ENCODE data around the gene IL32.

DNA sequence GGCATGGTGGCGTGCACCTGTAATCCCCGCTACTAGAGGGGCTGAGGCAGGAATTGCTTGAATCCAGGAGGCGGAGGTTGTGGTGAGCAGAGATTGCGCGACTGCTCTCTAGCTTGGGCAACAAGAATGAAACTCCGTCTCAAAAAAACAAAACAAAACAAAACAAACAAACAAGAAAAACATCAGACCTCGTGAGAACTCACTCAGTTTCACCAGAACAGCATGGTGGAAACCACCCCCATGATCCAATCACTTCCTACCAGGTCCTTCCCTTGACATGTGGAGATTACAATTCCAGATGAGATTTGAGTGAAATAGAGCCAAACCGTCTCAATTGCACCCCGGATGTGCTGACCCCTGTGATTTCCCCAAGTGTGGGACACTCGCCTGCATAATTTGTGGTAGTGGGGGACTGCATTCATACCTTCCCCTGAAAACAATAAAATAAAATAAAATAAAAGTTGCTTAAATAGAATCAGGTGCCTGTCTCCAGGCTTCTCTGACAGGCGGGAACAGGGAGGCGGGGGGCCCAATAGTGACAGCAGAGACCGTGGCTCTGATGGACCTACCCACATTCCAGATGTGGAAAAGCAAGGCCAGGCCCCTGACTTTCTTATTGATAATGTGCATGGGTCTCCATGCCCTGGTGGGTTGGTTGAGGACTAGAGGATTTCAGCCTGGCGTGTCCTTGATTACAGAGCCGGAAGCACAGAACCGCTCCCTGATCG, 20.6 kb downstream of the IL32 start:
- TF ChIP-seq TCF7 (CRISPR knock-in tag; IDR thresholded peaks at IDR 0.05; ENCODE audit: low read depth), result no peak
- TF ChIP-seq, protein P1, sequence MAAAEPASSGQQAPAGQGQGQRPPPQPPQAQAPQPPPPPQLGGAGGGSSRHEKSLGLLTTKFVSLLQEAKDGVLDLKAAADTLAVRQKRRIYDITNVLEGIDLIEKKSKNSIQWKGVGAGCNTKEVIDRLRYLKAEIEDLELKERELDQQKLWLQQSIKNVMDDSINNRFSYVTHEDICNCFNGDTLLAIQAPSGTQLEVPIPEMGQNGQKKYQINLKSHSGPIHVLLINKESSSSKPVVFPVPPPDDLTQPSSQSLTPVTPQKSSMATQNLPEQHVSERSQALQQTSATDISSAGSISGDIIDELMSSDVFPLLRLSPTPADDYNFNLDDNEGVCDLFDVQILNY (CRISPR knock-in tag; IDR thresholded peaks at IDR 0.05), result no peak
- TF ChIP-seq ETV6 (CRISPR knock-in tag; IDR thresholded peaks at IDR 0.05), result no peak
- TF ChIP-seq ZNF263 (CRISPR knock-in tag; IDR thresholded peaks at IDR 0.05; ENCODE audit: low read depth), result no peak
- no peak for TF ChIP-seq CTCF (IDR thresholded peaks at IDR 0.05)
- TF ChIP-seq ATF2 (CRISPR knock-in tag; IDR thresholded peaks at IDR 0.05; ENCODE audit: borderline replicate concordance, low read depth), result no peak
- TF ChIP-seq NFE2L1 (CRISPR knock-in tag; IDR thresholded peaks at IDR 0.05), result no peak
- TF ChIP-seq, protein P2, sequence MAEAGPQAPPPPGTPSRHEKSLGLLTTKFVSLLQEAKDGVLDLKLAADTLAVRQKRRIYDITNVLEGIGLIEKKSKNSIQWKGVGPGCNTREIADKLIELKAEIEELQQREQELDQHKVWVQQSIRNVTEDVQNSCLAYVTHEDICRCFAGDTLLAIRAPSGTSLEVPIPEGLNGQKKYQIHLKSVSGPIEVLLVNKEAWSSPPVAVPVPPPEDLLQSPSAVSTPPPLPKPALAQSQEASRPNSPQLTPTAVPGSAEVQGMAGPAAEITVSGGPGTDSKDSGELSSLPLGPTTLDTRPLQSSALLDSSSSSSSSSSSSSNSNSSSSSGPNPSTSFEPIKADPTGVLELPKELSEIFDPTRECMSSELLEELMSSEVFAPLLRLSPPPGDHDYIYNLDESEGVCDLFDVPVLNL (CRISPR knock-in tag; IDR thresholded peaks at IDR 0.05; ENCODE audit: borderline replicate concordance, low read depth), result no peak
- no peak for TF ChIP-seq CBFB (CRISPR knock-in tag; IDR thresholded peaks at IDR 0.05; ENCODE audit: low read depth)
- TF ChIP-seq ZBTB21 (CRISPR knock-in tag; IDR thresholded peaks at IDR 0.05; ENCODE audit: borderline replicate concordance), result no peak
- TF ChIP-seq, protein P3, sequence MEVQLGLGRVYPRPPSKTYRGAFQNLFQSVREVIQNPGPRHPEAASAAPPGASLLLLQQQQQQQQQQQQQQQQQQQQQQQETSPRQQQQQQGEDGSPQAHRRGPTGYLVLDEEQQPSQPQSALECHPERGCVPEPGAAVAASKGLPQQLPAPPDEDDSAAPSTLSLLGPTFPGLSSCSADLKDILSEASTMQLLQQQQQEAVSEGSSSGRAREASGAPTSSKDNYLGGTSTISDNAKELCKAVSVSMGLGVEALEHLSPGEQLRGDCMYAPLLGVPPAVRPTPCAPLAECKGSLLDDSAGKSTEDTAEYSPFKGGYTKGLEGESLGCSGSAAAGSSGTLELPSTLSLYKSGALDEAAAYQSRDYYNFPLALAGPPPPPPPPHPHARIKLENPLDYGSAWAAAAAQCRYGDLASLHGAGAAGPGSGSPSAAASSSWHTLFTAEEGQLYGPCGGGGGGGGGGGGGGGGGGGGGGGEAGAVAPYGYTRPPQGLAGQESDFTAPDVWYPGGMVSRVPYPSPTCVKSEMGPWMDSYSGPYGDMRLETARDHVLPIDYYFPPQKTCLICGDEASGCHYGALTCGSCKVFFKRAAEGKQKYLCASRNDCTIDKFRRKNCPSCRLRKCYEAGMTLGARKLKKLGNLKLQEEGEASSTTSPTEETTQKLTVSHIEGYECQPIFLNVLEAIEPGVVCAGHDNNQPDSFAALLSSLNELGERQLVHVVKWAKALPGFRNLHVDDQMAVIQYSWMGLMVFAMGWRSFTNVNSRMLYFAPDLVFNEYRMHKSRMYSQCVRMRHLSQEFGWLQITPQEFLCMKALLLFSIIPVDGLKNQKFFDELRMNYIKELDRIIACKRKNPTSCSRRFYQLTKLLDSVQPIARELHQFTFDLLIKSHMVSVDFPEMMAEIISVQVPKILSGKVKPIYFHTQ (CRISPR knock-in tag; IDR thresholded peaks at IDR 0.05), result no peak
- no peak for TF ChIP-seq FOXP1 (CRISPR knock-in tag; IDR thresholded peaks at IDR 0.05; ENCODE audit: borderline replicate concordance)
- TF ChIP-seq KAT7 (CRISPR knock-in tag; IDR thresholded peaks at IDR 0.05; ENCODE audit: borderline replicate concordance), result no peak
- TF ChIP-seq SP1 (CRISPR knock-in tag; conservative IDR thresholded peaks at IDR 0.05), result no peak

All from WTC11 (cell line).